GM10248 (cell line): ENCODE data around the gene SRSF5.

ENCODE experiments used
- CTCF ChIA-PET: fragments of 300-600 bp; sonication (Branson Sonifier 250); formaldehyde crosslinking; extraction: SDS; loops from one replicate; lab custom pipeline; 2021; ENCODE audit warnings: antibody characterized with exemption; lab: Yijun Ruan, JAX
- POLR2A ChIA-PET: fragments of 350-650 bp; sonication (Branson Sonifier 250); formaldehyde crosslinking; extraction: SDS; loops from one replicate; lab custom pipeline; 2020; ENCODE audit warnings: antibody characterized with exemption; lab: Yijun Ruan, JAX
- DNase-seq: peaks from one replicate; pipeline ENCODE4 v3.0.0; 2012; ENCODE audit errors: extremely low spot score
- TF ChIP-seq, protein P1 (sequence below): IDR thresholded peaks from 2 replicates; pipeline ENCODE4 v1.5.1; 2012; ENCODE audit warnings: mild to moderate bottlenecking, low read depth; ENCODE audit errors: extremely low read depth, missing control alignments, control extremely low read depth

Gene SRSF5

GRCh38 chr14:69797573-69798338, 30.8 kb downstream of the SRSF5 start:
- TF ChIP-seq, protein P1, sequence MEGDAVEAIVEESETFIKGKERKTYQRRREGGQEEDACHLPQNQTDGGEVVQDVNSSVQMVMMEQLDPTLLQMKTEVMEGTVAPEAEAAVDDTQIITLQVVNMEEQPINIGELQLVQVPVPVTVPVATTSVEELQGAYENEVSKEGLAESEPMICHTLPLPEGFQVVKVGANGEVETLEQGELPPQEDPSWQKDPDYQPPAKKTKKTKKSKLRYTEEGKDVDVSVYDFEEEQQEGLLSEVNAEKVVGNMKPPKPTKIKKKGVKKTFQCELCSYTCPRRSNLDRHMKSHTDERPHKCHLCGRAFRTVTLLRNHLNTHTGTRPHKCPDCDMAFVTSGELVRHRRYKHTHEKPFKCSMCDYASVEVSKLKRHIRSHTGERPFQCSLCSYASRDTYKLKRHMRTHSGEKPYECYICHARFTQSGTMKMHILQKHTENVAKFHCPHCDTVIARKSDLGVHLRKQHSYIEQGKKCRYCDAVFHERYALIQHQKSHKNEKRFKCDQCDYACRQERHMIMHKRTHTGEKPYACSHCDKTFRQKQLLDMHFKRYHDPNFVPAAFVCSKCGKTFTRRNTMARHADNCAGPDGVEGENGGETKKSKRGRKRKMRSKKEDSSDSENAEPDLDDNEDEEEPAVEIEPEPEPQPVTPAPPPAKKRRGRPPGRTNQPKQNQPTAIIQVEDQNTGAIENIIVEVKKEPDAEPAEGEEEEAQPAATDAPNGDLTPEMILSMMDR: no peak
- ChIA-PET POLR2A (no interaction called here), CTCF (interaction anchor here (1.3 kb wide), 1 partner anchor 10 kb away, joined by 3 read pairs; no protein-coding TSS in a partner anchor)
- DNase-seq: no peak

- CTCF ChIA-PET: interaction anchor here (1.3 kb wide), 1 partner anchor 10 kb away, joined by 3 read pairs; no protein-coding TSS in a partner anchor
- POLR2A ChIA-PET: no interaction called here
- TF ChIP-seq, protein P1: no peak
- DNase-seq: no peak
These were observed 31.4 kb downstream of the SRSF5 start for GRCh38 chr14:69798339-69798735.

- ChIA-PET POLR2A (interaction anchor here (0.7 kb wide), 1 partner anchor 226 kb away, joined by 5 read pairs; no protein-coding TSS in a partner anchor), CTCF (interaction anchor here (2.2 kb wide), 1 partner anchor 12 kb away, joined by 6 read pairs; no protein-coding TSS in a partner anchor)
- no peak for DNase-seq
- TF ChIP-seq, protein P1: no peak
These were observed 36.8 kb downstream of the SRSF5 start for GRCh38 chr14:69803753-69804152.

DNA sequence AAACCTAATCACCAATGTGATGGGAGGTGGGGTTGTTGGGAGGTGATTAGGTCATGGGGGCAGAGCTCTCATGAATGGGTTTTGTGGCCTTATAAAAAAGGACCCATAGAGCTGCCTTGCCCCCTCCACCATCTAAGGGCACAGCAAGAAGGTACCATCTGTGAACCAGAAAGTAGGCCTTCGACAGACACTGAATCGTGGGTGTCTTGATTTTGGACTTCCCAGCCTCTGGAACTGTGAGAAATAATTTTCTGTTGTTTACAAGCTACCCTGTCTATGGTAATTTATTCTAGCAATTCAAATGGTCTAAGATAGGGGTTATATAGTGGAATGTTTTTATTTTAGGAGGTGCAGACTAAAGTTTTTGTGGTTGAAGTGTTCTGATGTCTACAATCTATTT, 38.0 kb downstream of the SRSF5 start:
- POLR2A ChIA-PET: no interaction called here
- CTCF ChIA-PET: interaction anchor here (0.9 kb wide), 1 partner anchor 14 kb away, joined by 3 read pairs; no protein-coding TSS in a partner anchor
- TF ChIP-seq, protein P1: no peak
- no peak for DNase-seq

DNA sequence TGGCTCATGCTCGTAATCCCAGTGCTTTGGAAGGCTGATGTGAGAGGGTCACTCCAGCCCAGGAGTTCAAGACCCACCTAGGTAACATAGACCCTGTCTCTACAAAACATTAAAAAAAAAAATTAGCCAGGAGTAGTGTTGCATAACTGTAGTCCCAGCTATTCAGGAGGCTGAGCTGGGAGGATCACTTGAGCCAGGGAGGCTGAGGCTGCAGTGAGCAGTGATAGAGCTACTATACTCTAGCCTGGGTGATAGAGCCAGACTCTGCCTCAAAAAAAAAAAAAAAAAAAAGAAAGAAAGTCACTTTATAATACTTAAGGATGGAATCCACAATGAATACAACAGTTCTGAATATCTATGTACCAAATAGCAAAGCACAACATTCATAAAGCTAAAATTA, 40.2 kb downstream of the SRSF5 start:
- TF ChIP-seq, protein P1: no peak
- no peak for DNase-seq
- POLR2A ChIA-PET: no interaction called here
- CTCF ChIA-PET: interaction anchor here (1.6 to 1.9 kb wide), 3 partner anchors 11 to 222 kb away, joined by 5 to 9 read pairs (median 5); no protein-coding TSS in a partner anchor

DNA sequence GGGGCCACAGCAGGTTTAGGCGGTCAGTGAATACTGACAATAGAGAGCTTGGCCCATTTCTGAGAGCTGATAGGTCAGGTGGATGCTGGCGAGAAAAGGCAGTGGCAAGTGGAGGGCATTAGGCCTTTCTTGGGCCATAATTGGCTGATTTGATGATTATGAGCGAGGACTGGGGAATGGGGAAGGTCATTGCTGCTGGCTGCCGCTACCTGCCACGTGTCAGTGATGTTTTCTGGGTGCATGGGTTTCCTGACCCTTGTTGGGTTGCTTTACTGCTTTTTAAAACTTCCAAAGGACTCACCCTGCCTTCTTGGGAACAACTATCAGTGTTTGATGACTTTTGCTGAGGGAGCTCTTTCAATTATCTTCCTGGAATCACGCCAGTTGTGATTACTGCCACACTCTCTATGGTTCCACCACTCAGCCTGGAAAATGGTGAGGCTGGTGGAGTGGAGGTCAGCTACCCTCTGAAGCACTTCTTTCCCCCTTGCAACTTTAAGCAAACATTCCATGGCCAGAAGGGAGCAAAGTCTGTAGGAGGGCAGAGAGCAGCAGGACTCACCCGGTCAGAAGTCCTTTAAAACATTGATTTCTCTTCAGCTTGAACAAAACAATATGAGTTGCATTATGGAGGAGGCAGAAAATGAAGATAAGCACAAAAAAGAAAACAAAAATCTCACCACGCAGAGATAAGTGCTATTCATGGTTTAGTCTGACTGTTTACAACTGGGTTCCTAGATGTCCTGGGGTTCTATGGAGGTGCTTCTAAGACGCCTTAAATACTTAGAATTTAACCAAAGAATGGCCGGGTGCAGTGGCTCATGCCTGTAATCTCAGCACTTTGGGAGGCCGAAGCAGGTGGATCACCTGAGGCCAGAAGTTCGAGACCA, 42.2 kb downstream of the SRSF5 start:
- ChIA-PET POLR2A (no interaction called here), CTCF (interaction anchor here (1.3 to 2.1 kb wide), 4 partner anchors 9 to 220 kb away, joined by 5 to 12 read pairs (median 6); no protein-coding TSS in a partner anchor)
- TF ChIP-seq, protein P1: no peak
- no peak for DNase-seq
